ENCODE results near the gene RAD51B. TPM values are rescaled to one million over a fixed set of nuclear protein-coding genes. Genes with fewer than 3 reads are reported as not detected.
"Not testable (repeated sequence)": the region's sequence is repeated elsewhere in the genome, so short reads cannot be mapped to it uniquely, and the experiment has no call there.

The RAD51B gene
- total and polyA plus RNA-seq, 4 donors, result 2.8 to 39.6 (median 13.3) TPM; not detected in 1

- 92 to 95% methylated on average over 2 of the region's 2 CpGs for WGBS, 2 donors
- Histone ChIP-seq H3K27me3 (ENCODE audit: control insufficient read depth in 1 of 2, insufficient read depth in 2 of 2, low read length in 1 of 2) (no peaks in the 10 kb centered on the region), H3K27ac (ENCODE audit: low read depth in 1 of 2, low read length in 2 of 2) (no peak overlapping the region), H3K36me3 (ENCODE audit: control insufficient read depth in 1 of 2, insufficient read depth in 2 of 2, low read length in 1 of 2) (no peaks in the 10 kb centered on the region), H3K4me1 (ENCODE audit: control insufficient read depth in 1 of 2, insufficient read depth in 2 of 2, low read length in 2 of 2) (no peaks in the 10 kb centered on the region), H3K4me3 (ENCODE audit: low read length in 2 of 2) (no peak overlapping the region), H3K9me3 (ENCODE audit: control insufficient read depth, low read length) (no peaks in the 10 kb centered on the region)
- intact Hi-C loops (cut with DNase I), result no loop called here
- ATAC-seq (ENCODE audit: low FRiP score) (no peak), DNase-seq (no peak)
These were observed 604.1 kb downstream of the RAD51B start for GRCh38 chr14:68423686-68424085.

GRCh38 chr14:68424443-68425172, 605.0 kb downstream of the RAD51B start:
- DNase-seq (no peak), ATAC-seq (ENCODE audit: low FRiP score) (no peak)
- intact Hi-C loops (cut with DNase I), result no loop called here
- Histone ChIP-seq H3K4me1 (ENCODE audit: control insufficient read depth in 1 of 2, insufficient read depth in 2 of 2, low read length in 2 of 2) (no peaks in the 10 kb centered on the region), H3K27me3 (ENCODE audit: control insufficient read depth in 1 of 2, insufficient read depth in 2 of 2, low read length in 1 of 2) (no peaks in the 10 kb centered on the region), H3K4me3 (ENCODE audit: low read length in 2 of 2) (no peak overlapping the region), H3K36me3 (ENCODE audit: control insufficient read depth in 1 of 2, insufficient read depth in 2 of 2, low read length in 1 of 2) (no peaks in the 10 kb centered on the region), H3K9me3 (ENCODE audit: control insufficient read depth, low read length) (no peaks in the 10 kb centered on the region), H3K27ac (ENCODE audit: low read depth in 1 of 2, low read length in 2 of 2) (no peak overlapping the region)
- WGBS, 2 donors, result 48 to 71% methylated on average over 2 of the region's 2 CpGs

- Histone ChIP-seq H3K4me3 (ENCODE audit: low read length in 2 of 2) (no peak overlapping the region), H3K9me3 (ENCODE audit: control insufficient read depth, low read length) (no peaks in the 10 kb centered on the region), H3K27me3 (ENCODE audit: control insufficient read depth in 1 of 2, insufficient read depth in 2 of 2, low read length in 1 of 2) (no peaks in the 10 kb centered on the region), H3K4me1 (ENCODE audit: control insufficient read depth in 1 of 2, insufficient read depth in 2 of 2, low read length in 2 of 2) (no peaks in the 10 kb centered on the region), H3K27ac (ENCODE audit: low read depth in 1 of 2, low read length in 2 of 2) (no peak overlapping the region), H3K36me3 (ENCODE audit: control insufficient read depth in 1 of 2, insufficient read depth in 2 of 2, low read length in 1 of 2) (no peaks in the 10 kb centered on the region)
- no peak for ATAC-seq (ENCODE audit: low FRiP score)
- intact Hi-C loops (cut with DNase I), result no loop called here
- no peak for DNase-seq
- WGBS, 2 donors, result 92 to 94% methylated on average over 6 of the region's 6 CpGs
These were observed 607.3 kb downstream of the RAD51B start for GRCh38 chr14:68426661-68427549.

GRCh38 chr14:68427550-68427890, 607.9 kb downstream of the RAD51B start:
- Histone ChIP-seq H3K27ac (ENCODE audit: low read depth in 1 of 2, low read length in 2 of 2) (no peak overlapping the region), H3K4me1 (ENCODE audit: control insufficient read depth in 1 of 2, insufficient read depth in 2 of 2, low read length in 2 of 2) (no peaks in the 10 kb centered on the region), H3K4me3 (ENCODE audit: low read length in 2 of 2) (no peak overlapping the region), H3K27me3 (ENCODE audit: control insufficient read depth in 1 of 2, insufficient read depth in 2 of 2, low read length in 1 of 2) (no peaks in the 10 kb centered on the region), H3K36me3 (ENCODE audit: control insufficient read depth in 1 of 2, insufficient read depth in 2 of 2, low read length in 1 of 2) (no peaks in the 10 kb centered on the region), H3K9me3 (ENCODE audit: control insufficient read depth, low read length) (no peaks in the 10 kb centered on the region)
- intact Hi-C loops (cut with DNase I), result no loop called here
- DNase-seq, result no peak
- no peak for ATAC-seq (ENCODE audit: low FRiP score)

GRCh38 chr14:68428900-68429299, 609.3 kb downstream of the RAD51B start:
- H3K4me3 ChIP-seq (ENCODE audit: low read length in 2 of 2); H3K9me3 ChIP-seq (ENCODE audit: control insufficient read depth, low read length); ATAC-seq (ENCODE audit: low FRiP score); intact Hi-C loops (cut with DNase I); DNase-seq; H3K27me3 ChIP-seq (ENCODE audit: control insufficient read depth in 1 of 2, insufficient read depth in 2 of 2, low read length in 1 of 2); H3K36me3 ChIP-seq (ENCODE audit: control insufficient read depth in 1 of 2, insufficient read depth in 2 of 2, low read length in 1 of 2); H3K27ac ChIP-seq (ENCODE audit: low read depth in 1 of 2, low read length in 2 of 2); H3K4me1 ChIP-seq (ENCODE audit: control insufficient read depth in 1 of 2, insufficient read depth in 2 of 2, low read length in 2 of 2): not testable (repeated sequence)
- WGBS, 2 donors, result 91 to 94% methylated on average over 5 of the region's 5 CpGs

- H3K4me1 ChIP-seq (ENCODE audit: control insufficient read depth in 1 of 2, insufficient read depth in 2 of 2, low read length in 2 of 2); H3K4me3 ChIP-seq (ENCODE audit: low read length in 2 of 2); H3K27me3 ChIP-seq (ENCODE audit: control insufficient read depth in 1 of 2, insufficient read depth in 2 of 2, low read length in 1 of 2); H3K9me3 ChIP-seq (ENCODE audit: control insufficient read depth, low read length); H3K36me3 ChIP-seq (ENCODE audit: control insufficient read depth in 1 of 2, insufficient read depth in 2 of 2, low read length in 1 of 2); ATAC-seq (ENCODE audit: low FRiP score); intact Hi-C loops (cut with DNase I); H3K27ac ChIP-seq (ENCODE audit: low read depth in 1 of 2, low read length in 2 of 2); DNase-seq: not testable (repeated sequence)
- WGBS, 2 donors, result 87 to 90% methylated on average over 6 of the region's 6 CpGs
These were observed 614.6 kb downstream of the RAD51B start for GRCh38 chr14:68434173-68434572.

GRCh38 chr14:68435631-68436030, 616.1 kb downstream of the RAD51B start:
- H3K4me3 ChIP-seq (ENCODE audit: low read length in 2 of 2); H3K36me3 ChIP-seq (ENCODE audit: control insufficient read depth in 1 of 2, insufficient read depth in 2 of 2, low read length in 1 of 2); intact Hi-C loops (cut with DNase I); H3K27me3 ChIP-seq (ENCODE audit: control insufficient read depth in 1 of 2, insufficient read depth in 2 of 2, low read length in 1 of 2); ATAC-seq (ENCODE audit: low FRiP score); H3K4me1 ChIP-seq (ENCODE audit: control insufficient read depth in 1 of 2, insufficient read depth in 2 of 2, low read length in 2 of 2); DNase-seq; H3K27ac ChIP-seq (ENCODE audit: low read depth in 1 of 2, low read length in 2 of 2); H3K9me3 ChIP-seq (ENCODE audit: control insufficient read depth, low read length): not testable (repeated sequence)

- Histone ChIP-seq H3K27ac (ENCODE audit: low read depth in 1 of 2, low read length in 2 of 2) (no peak overlapping the region), H3K36me3 (ENCODE audit: control insufficient read depth in 1 of 2, insufficient read depth in 2 of 2, low read length in 1 of 2) (no peaks in the 10 kb centered on the region)
These were observed 620.1 kb downstream of the RAD51B start for GRCh38 chr14:68439676-68440075.

GRCh38 chr14:68440820-68441219, 621.2 kb downstream of the RAD51B start:
- Histone ChIP-seq H3K27me3 (ENCODE audit: control insufficient read depth in 1 of 2, insufficient read depth in 2 of 2, low read length in 1 of 2) (no peaks in the 10 kb centered on the region), H3K4me1 (ENCODE audit: control insufficient read depth in 1 of 2, insufficient read depth in 2 of 2, low read length in 2 of 2) (peaks cover 0 to 2% of the 10 kb centered on the region in 2 donors), H3K27ac (ENCODE audit: low read depth in 1 of 2, low read length in 2 of 2) (no peak overlapping the region), H3K4me3 (ENCODE audit: low read length in 2 of 2) (no peak overlapping the region), H3K36me3 (ENCODE audit: control insufficient read depth in 1 of 2, insufficient read depth in 2 of 2, low read length in 1 of 2) (no peaks in the 10 kb centered on the region), H3K9me3 (ENCODE audit: control insufficient read depth, low read length) (no peaks in the 10 kb centered on the region)
- DNase-seq (no peak), ATAC-seq (ENCODE audit: low FRiP score) (no peak)
- intact Hi-C loops (cut with DNase I), result no loop called here

More at GRCh38 chr14:68439676-68440075, 620.1 kb downstream of the RAD51B start:
- DNase-seq (no peak), ATAC-seq (ENCODE audit: low FRiP score) (no peak)
- no peak overlapping the region for H3K4me3 ChIP-seq (ENCODE audit: low read length in 2 of 2)
- intact Hi-C loops (cut with DNase I), result no loop called here
- H3K27me3 ChIP-seq (ENCODE audit: control insufficient read depth in 1 of 2, insufficient read depth in 2 of 2, low read length in 1 of 2), result no peaks in the 10 kb centered on the region
- no peaks in the 10 kb centered on the region for H3K9me3 ChIP-seq (ENCODE audit: control insufficient read depth, low read length)
- WGBS, 2 donors, result 33 to 48% methylated on average over 2 of the region's 2 CpGs
- peaks cover 0 to 2% of the 10 kb centered on the region in 2 donors for H3K4me1 ChIP-seq (ENCODE audit: control insufficient read depth in 1 of 2, insufficient read depth in 2 of 2, low read length in 2 of 2)

Measured in aorta (tissue), 5 donors.